ENCODE measurements around the gene CCDC9B.

The CCDC9B gene

GRCh38 chr15:40323953-40324937 is 16.5 kb downstream of the CCDC9B start:
- TF ChIP-seq POLR2A (IDR thresholded peaks at IDR 0.05; ENCODE audit: low read depth, low read length), result no peak
- FAIRE-seq, result no peak
- no peak for DNase-seq (ENCODE audit: insufficient read length, low spot score)

GRCh38 chr15:40323239-40323952 is 17.3 kb downstream of the CCDC9B start, which contains the start of gene INAFM2:
TSS of gene INAFM2 (plus strand) at chr15:40323692. CDS start at chr15:40324056, 364 bp downstream.
- DNase-seq (ENCODE audit: insufficient read length, low spot score), result peak; percentile 82
- no peak for FAIRE-seq
- peak; percentile 85 for TF ChIP-seq POLR2A (IDR thresholded peaks at IDR 0.05; ENCODE audit: low read depth, low read length)

- DNase-seq (ENCODE audit: insufficient read length, low spot score), result no peak
- FAIRE-seq, result no peak
- no peak for TF ChIP-seq POLR2A (IDR thresholded peaks at IDR 0.05; ENCODE audit: low read depth, low read length)
Observed at GRCh38 chr15:40322531-40323238, 18.1 kb downstream of the CCDC9B start.

- TF ChIP-seq POLR2A (IDR thresholded peaks at IDR 0.05; ENCODE audit: low read depth, low read length), result no peak
- DNase-seq (ENCODE audit: insufficient read length, low spot score) (peak; percentile 83), FAIRE-seq (peak; percentile 27)
Observed at GRCh38 chr15:40320931-40321371, 19.8 kb downstream of the CCDC9B start.

- no peak for TF ChIP-seq POLR2A (IDR thresholded peaks at IDR 0.05; ENCODE audit: low read depth, low read length)
- no peak for DNase-seq (ENCODE audit: insufficient read length, low spot score)
- FAIRE-seq, result no peak
Observed at GRCh38 chr15:40320409-40320808, 20.3 kb downstream of the CCDC9B start.

- no peak for DNase-seq (ENCODE audit: insufficient read length, low spot score)
- TF ChIP-seq POLR2A (IDR thresholded peaks at IDR 0.05; ENCODE audit: low read depth, low read length), result no peak
- no peak for FAIRE-seq
Observed at GRCh38 chr15:40317580-40317979, 23.2 kb downstream of the CCDC9B start.

GRCh38 chr15:40316931-40317330 is 23.8 kb downstream of the CCDC9B start:
- no peak for TF ChIP-seq POLR2A (IDR thresholded peaks at IDR 0.05; ENCODE audit: low read depth, low read length)
- DNase-seq (ENCODE audit: insufficient read length, low spot score), result no peak
- FAIRE-seq, result no peak

- no peak for TF ChIP-seq POLR2A (IDR thresholded peaks at IDR 0.05; ENCODE audit: low read depth, low read length)
- peak; percentile 75 for DNase-seq (ENCODE audit: insufficient read length, low spot score)
- peak; percentile 30 for FAIRE-seq
Observed at GRCh38 chr15:40314723-40315276, 25.9 kb downstream of the CCDC9B start.

GRCh38 chr15:40313531-40314398 is 27.0 kb downstream of the CCDC9B start:
- no peak for TF ChIP-seq POLR2A (IDR thresholded peaks at IDR 0.05; ENCODE audit: low read depth, low read length)
- peak; percentile 58 for FAIRE-seq
- no peak for DNase-seq (ENCODE audit: insufficient read length, low spot score)

GRCh38 chr15:40312370-40313158 is 28.2 kb downstream of the CCDC9B start:
- TF ChIP-seq POLR2A (IDR thresholded peaks at IDR 0.05; ENCODE audit: low read depth, low read length), result no peak
- no peak for FAIRE-seq
- no peak for DNase-seq (ENCODE audit: insufficient read length, low spot score)

GRCh38 chr15:40310993-40311392 is 29.7 kb downstream of the CCDC9B start:
- no peak for FAIRE-seq
- DNase-seq (ENCODE audit: insufficient read length, low spot score), result no peak
- no peak for TF ChIP-seq POLR2A (IDR thresholded peaks at IDR 0.05; ENCODE audit: low read depth, low read length)

Data from H54 (cell line).